BLaER1 treated with 17β-estradiol and CSF1 and Interleukin-3, amounts not matched to agents 10 nM and 100 nM (cell line): ENCODE data around the gene CKMT2.

Experiments
- H3K27ac ChIP-seq, 11 experiments: shearing (Covaris generic); formaldehyde crosslinking; 2 replicates each; pipeline ENCODE4 v1.8.1; 2022
- H3K27me3 ChIP-seq, 11 experiments: shearing (Covaris generic); formaldehyde crosslinking; 2 replicates each; pipeline ENCODE4 v1.8.1; 2022
- H3K36me3 ChIP-seq, 11 experiments: shearing (Covaris generic); formaldehyde crosslinking; 2 replicates each; pipeline ENCODE4 v1.8.1; 2022
- H3K4me1 ChIP-seq, 10 experiments: shearing (Covaris generic); formaldehyde crosslinking; 2 replicates each; pipeline ENCODE4 v1.8.1; 2022
- H3K4me2 ChIP-seq, 11 experiments: shearing (Covaris generic); formaldehyde crosslinking; 2 replicates each; pipeline ENCODE4 v1.8.1; 2022
- H3K4me3 ChIP-seq, 10 experiments: shearing (Covaris generic); formaldehyde crosslinking; 2 replicates each; pipeline ENCODE4 v1.8.1; 2022
- H3K9ac ChIP-seq, 11 experiments: shearing (Covaris generic); formaldehyde crosslinking; 2 replicates each; pipeline ENCODE4 v1.8.1; 2022
- H3K9me3 ChIP-seq, 11 experiments: shearing (Covaris generic); formaldehyde crosslinking; replicated peaks in 1 of 11; 2 replicates each; pipeline ENCODE4 v1.8.1; 2022
- H4K20me1 ChIP-seq, 11 experiments: shearing (Covaris generic); formaldehyde crosslinking; 2 replicates each; pipeline ENCODE4 v1.8.1; 2022
- Cebpa-rat ChIP-seq, 11 experiments: shearing (Covaris generic); IDR thresholded peaks; 2 replicates each; pipeline ENCODE4 v1.8.1; 2022

Gene CKMT2

GRCh38 chr5:81315830-81316229 is 82.7 kb downstream of the CKMT2 start:
- Histone ChIP-seq H3K4me1 (peaks cover 0 to 25% (median 0%) of the 10 kb centered on the region in 10 experiments; a peak in 7 of 20 replicates), H3K27me3 (peaks cover 0 to 4% (median 0%) of the 10 kb centered on the region in 11 experiments; a peak in 1 of 22 replicates), H3K4me3 (no peak overlapping the region), H3K4me2 (peak overlapping the region in 4 of 11 experiments; percentile 26 to 64 (median 52); a peak in 6 of 22 replicates), H3K36me3 (peaks cover 25 to 46% (median 40%) of the 10 kb centered on the region in 11 experiments), H4K20me1 (no peaks in the 10 kb centered on the region), H3K27ac (no peak overlapping the region), H3K9ac (no peak overlapping the region), H3K9me3 (peaks cover 0 to 6% (median 0%) of the 10 kb centered on the region in 11 experiments; a peak in 2 of 22 replicates)
- no peak for TF ChIP-seq Cebpa-rat (IDR thresholded peaks at IDR 0.05)
